HG03558 (cell line): Measurements from ENCODE around the gene PPL.
"Not testable (repeated sequence)": the region's sequence is repeated elsewhere in the genome, so short reads cannot be mapped to it uniquely, and the experiment has no call there.

Source experiments
- ATAC-seq: cut with Tn5 transposase; IDR thresholded peaks from one replicate; pipeline ENCODE4 v1.9.1; 2021; ENCODE audit warnings: moderate number of reproducible peaks; ENCODE audit not compliant: unreplicated experiment; ENCODE audit errors: extremely low read depth

PPL gene

GRCh38 chr16:4958510-4959438, 21.8 kb upstream of the PPL start:
- ATAC-seq, result no peak

DNA sequence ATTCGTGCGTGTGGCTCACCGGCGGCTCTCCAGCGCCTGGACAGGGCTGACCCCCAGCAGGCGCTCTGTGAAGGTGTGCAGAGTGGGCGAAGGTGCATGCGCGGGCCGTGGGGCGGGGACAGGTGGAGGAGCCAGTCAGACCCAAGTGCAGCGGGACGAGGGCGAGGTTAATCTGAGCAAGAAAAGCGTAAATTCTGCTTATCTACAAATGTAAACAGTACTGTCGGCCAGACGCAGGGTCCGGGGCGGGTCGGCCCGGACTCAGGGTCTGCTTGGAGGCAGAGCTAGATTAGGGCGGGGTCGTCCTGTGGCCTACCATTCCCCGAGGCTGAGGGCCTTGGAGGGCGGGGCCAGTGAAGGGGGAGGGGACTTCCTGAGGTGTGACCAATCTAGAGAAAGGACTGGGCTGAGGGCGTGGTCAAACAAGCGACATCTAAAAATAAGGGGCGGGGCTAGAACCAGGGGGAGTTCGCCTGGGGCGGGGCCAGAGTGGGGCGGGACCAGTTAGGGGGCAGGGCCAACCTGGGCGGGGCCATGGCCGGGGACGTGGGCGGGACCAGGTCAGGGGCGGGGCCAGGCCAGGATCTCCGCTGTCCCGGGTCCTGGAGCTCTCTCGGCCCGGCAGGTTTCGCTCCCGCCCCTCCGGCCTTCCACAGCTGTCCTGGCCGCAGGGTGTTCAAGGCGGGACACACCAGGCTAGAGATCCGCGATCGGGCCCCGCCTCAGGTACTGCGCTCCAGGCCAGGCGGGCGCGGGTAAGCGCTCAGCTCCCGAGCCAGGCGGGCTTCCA, 21.0 kb upstream of the PPL start, which contains the start of gene SEC14L5:
SEC14L5 (plus strand) TSS at position 611 of the 790 bp plus-strand sequence. CDS start 994 bp downstream, outside the sequence.
- peak; percentile 47 for ATAC-seq

GRCh38 chr16:4957420-4957719, 20.4 kb upstream of the PPL start:
- ATAC-seq, result no peak

- no peak for ATAC-seq
These were observed 17.8 kb upstream of the PPL start for GRCh38 chr16:4954714-4955113.

DNA sequence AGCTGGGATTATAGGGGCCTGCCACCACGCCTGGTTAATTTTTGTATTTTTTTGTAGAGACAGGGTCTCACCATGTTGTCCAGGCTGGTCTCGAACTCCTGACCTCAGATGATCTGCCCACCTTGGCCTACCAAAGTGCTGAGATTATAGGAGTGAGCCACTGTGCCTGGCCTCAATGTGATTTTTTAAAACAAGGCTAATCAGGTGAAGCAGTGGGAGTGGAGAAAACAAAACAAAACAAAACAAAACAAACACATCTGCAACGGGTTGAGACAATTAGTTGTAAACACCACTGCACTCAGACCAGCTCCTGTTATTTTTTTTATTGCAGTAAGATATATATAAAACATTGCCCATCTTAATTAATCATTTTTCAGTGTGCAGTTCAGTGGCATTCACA, 14.6 kb upstream of the PPL start:
- not testable (repeated sequence) for ATAC-seq

DNA sequence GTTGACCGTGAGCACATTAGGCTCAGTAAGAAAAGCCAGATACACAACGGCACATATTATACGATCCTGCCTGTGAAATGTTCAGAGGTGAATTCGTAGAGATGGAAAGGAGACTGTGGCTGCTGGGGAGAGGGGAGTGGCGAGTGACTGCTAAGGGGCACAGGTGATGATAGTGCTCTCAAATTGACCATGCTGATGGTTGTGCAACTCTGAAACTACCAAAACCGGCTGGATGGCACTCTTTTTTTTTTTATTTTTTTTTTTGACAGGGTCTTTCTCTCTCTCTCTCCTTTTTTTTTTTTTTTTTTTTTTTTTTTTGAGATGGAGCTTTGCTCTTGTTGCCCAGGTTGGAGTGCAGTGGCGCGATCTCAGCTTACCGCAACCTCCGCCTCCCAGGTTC, 13.0 kb upstream of the PPL start:
- no peak for ATAC-seq

DNA sequence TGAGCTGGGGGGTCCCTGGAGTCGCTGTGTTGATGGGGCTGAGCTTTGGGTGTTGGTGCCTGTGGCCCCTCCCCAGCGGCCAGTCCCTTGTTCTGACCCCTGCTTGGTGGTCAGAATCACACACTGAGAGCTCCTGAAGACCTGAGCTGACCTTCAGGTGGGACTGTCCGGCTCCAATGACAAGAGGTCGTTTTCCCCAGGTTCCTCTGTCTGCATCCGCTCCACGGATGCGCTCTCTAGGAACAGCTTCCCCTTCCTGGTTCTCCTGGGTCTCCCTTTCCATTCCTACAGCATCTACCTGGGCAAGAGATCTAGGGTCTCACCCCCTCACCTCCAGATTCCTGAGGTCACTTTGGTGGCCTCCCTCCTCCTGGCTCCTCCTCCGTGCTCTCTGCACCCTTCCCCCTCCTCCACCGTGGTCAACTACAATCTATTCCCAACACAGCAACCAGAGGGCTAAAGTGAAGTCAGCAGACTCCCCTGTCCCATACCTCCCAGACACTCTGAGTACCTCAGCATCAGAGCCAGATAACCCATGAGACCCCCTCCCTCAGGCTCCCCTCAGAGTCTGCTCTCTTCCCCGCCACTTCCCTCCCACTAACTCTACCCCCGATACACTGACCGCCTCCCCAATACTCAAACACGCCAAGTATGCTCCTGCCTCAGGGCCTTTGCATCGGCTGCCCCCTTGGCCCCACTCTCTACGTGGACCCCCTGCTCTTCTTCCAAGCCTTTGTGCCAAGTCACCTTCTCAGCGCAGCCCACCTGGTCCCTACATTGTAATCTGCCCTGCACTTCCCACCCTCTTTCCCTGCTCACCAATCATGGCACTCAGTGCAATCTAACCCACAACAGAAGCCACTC, 12.2 kb upstream of the PPL start:
- ATAC-seq, result no peak

GRCh38 chr16:4947722-4948503, 11.0 kb upstream of the PPL start:
- no peak for ATAC-seq

DNA sequence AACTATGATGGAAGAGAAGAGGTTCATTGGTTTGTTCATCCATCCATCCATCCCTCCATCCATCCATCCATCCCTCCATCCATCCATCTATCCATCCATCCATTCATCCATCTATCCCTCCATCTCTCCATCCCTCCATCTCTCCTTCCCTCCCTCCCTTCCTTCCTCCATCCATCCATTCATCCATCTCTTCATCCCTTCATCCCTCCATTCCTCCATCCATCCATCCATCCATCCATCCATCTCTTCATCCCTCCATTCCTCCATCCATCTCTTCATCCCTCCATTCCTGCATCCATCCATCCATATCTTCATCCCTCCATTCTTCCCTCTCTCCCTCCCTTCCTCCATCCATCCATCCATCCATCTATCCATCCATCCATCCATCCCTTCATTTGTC, 10.0 kb upstream of the PPL start:
- ATAC-seq, result no peak

DNA sequence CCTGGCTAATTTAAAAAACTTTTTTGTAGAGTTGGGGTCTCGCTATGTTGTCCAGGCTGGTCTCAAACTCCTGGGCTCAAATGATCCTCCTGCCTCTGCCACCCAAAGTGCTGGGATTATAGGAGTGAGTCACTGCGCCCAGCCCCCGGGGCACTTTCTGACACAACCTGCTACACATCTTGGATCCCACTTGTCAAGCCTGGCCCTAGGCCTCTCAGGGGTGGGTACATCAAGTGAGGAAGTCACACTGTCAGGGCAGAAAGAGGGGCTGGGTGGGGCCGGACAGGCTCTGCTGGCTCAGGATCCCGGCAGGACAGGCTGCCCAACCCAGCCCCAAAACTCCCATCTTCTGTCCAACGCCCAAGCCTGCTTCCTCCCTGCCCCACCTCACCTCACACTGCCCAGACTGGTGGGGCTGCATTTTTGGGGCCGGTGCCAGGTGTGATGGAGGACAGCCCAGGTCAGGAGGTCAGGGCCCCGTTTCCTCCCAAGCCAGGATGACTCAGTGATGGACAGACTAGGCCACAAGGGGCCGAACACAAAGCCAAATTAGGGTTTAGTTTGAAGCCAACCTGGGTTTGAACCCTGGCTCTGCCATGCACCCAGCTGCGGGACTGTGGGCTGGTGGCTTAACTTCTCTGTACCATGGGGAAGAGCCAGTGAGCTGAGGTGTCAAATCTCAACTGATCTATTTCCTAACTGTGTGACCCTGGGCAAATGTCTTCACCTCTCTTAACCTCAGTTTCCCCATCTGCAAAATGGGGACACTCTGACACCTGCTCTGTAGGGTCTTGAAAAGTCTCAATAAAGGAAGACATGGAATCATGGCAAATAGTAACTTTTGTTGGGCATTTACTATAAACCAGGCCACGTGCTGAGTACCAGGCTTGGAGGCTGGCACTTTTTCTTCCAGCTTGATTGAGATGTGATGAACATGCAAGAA, 8.9 kb upstream of the PPL start:
- ATAC-seq, result no peak

- no peak for ATAC-seq
These were observed 7.7 kb upstream of the PPL start for GRCh38 chr16:4944333-4945281.

DNA sequence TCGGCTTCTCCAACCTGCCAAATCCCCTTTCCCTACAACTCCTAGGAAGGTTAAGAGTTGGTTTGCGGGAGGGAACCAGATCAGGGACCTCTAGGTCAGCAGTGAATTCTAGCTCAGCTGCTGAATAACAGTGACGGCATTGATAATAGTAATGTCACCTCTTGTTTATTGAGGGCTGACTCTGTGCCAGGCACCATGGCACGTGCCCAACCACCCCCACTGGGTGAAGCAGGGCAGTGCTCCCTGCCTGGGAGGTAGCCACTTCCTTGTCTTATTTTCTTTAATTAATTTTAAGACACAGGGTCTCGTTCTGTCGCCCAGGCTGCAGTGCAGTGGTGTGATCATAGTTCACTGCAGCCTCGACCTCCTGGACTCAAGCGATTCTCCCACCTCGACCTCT, 5.5 kb upstream of the PPL start:
- no peak for ATAC-seq

DNA sequence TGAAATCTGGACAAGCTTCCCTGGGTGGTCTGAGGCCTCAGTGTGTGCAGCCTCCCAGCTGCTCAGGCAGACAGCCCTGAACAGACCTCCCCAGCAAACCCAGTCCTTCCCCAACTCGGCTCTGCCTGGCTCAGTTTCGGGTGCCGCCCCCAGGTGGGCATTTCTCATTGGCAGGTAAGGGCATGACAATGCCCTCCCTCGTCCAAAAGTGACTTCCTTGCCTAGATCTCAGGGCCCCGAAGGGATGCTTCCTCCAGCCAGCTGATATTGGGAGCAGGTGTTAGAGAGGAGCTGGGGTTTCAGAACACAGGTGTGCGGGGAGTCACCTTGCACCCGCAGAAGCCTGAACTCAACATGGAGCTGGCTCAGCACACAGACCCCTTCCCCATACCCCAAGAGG, 3.8 kb upstream of the PPL start:
- no peak for ATAC-seq

- no peak for ATAC-seq
These were observed 1.7 kb upstream of the PPL start for GRCh38 chr16:4938683-4939030.

- no peak for ATAC-seq
These were observed 1.1 kb upstream of the PPL start for GRCh38 chr16:4937782-4938682.

GRCh38 chr16:4936181-4936990, 562 bp downstream of the PPL start:
- no peak for ATAC-seq
